ENCODE data around the gene NDUFB6.
"Not testable (repeated sequence)": the region's sequence is repeated elsewhere in the genome, so short reads cannot be mapped to it uniquely, and the experiment has no call there.

- not testable (repeated sequence) for TF ChIP-seq CTCF (IDR thresholded peaks at IDR 0.05); ZFX (IDR thresholded peaks at IDR 0.05; ENCODE audit: borderline replicate concordance)
Observed at GRCh38 chr9:32548213-32548612, 24.7 kb downstream of the NDUFB6 start.
